Brain pericyte (primary cell): ENCODE results near the gene AIFM3.

Experiments used
- DNase-seq: peaks from one replicate; pipeline ENCODE4 v3.0.0-alpha.2; 2012; ENCODE audit warnings: low read depth, low spot score

AIFM3 gene

DNA sequence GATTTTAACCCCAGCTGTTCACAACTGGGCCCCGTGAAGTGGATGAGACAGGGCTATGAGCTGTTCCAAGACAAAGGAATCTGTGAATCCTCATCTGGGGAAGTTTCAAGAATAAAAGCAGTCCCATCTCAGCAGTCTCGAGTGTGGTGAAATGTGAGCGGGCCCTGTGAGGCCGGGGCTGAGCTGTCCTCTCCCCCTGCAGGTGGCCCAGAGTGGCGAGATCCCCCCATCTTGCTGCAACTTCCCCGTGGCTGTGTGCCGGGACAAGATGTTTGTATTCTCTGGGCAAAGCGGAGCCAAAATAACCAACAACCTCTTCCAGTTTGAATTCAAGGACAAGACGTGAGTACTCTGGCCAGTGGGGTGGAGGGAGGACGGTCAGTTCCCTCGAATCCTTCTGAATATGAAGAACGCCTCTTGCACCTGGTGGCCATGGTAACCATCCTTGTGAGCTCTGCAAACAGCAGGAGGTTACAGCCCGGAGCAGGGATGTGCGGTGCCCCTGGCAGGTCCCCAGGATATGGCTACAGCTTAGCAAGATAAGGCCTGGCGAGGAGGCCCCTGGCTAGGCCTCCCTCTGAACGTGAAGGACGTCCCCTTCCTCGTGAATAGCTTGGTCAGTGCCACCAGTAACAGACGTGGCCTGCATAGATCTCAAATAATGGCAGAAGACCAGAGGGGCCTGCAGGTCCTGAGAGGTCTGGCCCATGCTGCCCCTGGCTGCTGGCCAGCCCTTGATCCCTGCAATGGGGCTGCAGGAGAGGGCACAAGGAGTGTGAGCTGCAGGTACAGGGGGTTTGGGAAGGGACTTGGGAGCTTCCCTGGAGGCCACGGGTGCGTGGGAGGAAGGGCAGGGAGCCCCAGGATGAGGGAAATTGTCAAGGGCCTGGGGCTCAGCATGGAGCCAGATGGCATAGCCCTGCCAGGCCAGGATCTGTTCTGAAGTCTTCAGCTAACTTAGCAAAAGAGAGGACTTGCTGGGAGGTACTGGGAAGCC, 23.4 kb downstream of the AIFM3 start:
- no peak for DNase-seq

GRCh38 chr22:20991252-20992055, 24.4 kb downstream of the AIFM3 start:
- DNase-seq: no peak

DNA sequence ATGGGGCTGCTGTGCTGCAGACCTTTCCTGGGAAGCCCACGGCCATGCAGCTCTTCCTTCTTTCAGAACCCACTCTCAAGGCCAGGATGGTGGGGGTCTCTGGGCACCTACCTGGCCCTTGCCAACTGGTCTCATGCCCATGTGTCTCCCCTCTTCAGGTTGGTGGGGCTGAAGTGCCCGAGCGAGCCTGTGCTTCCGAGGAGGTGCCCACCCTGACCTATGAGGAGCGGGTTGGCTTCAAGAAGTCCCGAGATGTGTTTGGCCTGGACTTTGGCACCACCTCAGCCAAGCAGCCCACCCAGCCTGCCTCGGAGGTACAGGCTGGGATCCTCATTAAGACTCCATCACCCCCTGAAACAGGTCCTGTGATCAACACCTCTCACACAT, 25.0 kb downstream of the AIFM3 start:
- no peak for DNase-seq

GRCh38 chr22:20992456-20993303, 25.6 kb downstream of the AIFM3 start:
- no peak for DNase-seq

DNA sequence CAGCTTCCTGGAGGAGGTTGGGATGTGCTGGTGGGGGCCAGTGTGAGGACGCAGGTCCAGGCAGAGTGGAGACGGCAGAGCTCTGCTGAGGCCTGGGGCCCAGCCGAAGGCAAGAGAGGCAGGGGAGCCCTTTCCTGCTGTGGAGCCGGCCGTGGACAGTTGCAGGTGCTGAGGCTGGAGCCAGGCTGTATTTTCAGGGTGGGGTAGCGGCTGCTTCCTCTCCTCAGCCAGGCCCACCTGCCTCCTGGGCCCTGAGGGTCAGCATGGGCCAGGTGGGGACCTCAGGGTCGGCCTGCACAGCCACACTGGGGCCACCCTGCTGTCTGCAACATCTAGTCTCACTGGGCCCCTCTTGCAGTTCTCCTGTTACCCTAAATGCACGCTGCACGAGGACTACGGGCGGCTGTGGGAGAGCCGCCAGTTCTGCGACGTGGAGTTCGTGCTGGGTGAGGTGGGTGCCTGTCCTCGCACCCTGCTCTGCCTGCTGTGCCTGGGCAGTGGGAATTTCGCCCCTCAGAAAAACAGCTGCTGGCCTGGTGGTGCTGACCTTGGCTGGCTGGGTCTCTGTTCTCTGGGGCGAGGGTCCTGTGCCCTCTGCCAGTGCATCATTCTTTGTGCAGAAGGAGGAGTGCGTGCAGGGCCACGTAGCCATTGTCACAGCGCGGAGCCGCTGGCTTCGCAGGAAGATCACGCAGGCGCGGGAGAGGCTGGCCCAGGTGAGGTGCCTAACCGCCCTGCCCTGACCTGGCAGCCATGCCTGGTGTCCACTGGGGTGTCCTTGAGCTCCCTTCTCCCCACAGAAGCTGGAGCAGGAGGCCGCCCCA, 26.5 kb downstream of the AIFM3 start:
- no peak for DNase-seq

DNA sequence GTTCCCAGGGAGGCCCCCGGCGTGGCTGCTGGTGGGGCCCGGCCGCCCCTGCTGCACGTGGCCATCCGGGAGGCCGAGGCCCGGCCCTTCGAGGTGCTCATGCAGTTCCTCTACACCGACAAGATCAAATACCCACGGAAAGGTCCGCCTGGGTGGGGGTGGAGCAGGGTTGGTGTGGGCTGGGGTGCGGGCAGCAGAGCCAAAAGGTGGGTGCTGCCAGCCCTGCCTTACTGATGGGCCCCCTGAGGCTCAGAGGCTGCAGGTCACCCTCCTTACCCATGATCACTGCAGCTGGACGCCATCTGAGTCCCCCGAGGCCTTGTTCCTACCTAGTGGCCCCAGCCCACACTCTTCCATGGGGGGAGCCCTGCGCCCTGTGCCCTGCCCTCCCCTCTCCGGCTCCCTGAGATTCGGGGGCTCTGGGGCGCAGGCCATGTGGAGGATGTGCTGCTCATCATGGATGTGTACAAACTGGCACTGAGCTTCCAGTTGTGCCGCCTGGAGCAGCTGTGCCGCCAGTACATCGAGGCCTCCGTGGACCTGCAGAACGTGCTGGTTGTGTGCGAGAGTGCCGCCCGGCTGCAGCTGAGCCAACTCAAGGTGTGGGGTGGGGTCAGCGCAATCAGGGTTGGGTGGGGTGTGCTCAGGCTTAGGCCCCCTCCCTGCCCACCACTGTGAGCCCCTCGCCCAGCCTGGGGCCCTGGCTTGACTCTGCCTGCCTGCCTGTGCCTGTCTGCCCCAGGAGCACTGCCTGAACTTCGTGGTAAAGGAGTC, 27.3 kb downstream of the AIFM3 start:
- DNase-seq: no peak

DNA sequence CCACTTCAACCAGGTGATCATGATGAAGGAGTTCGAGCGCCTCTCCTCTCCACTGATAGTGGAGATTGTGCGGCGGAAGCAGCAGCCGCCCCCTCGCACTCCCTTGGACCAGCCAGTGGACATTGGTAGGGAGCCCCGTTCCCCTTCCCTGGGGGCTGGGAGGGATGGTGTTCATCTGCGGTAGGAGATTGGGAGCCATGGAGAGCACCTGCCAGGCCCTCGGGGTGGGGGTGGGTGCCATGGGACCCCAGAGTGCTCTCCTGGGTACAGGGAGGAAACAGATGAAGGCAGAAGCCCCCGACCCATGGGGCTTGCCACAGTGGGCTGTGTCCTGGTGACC, 27.8 kb downstream of the AIFM3 start:
- no peak for DNase-seq

DNA sequence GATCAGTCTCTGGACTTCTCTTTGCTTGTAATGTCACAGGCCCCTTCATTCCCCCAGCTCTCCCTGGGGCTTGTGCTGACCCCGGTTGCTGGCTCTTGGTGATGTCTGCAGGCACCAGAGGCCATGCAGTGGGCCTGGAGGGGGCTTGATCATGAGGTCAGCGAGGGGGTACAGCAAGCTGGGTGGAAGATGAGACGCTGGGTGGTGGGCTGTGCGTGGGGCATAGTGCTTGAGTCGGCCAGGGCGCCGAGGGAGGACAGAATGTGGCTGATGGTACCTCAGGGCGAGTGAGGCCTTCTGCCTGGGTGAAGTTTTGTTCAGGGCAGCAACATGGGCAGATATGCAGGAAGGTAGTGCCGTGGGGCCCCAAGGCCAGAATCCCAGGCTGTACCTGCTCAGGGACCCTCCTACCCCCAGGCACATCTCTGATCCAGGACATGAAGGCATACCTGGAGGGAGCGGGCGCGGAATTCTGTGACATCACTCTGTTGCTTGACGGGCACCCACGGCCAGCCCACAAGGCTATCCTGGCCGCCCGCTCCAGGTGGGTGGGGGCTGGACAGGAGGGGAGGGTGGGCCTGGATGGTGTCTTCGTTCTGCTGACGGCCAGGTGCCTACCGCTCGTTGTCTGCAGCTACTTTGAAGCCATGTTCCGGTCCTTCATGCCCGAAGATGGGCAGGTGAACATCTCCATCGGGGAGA, 28.4 kb downstream of the AIFM3 start:
- no peak for DNase-seq

DNA sequence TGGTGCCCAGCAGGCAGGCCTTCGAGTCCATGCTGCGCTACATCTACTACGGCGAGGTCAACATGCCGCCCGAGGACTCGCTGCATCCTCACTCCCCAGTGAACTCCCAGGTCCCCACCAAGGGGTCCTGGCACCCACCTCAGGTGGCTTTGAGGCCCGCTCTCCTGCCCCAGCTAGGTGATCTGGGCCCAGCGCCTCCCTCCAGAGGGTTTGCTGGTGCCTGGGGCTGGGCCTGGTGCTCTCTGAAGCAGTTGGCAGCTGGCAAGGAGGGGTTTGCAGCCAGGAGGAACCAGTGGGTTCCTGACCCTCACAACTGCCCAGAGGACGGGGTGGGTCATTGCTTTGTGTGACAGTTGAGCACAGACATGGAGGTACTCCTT, 29.0 kb downstream of the AIFM3 start:
- no peak for DNase-seq

DNA sequence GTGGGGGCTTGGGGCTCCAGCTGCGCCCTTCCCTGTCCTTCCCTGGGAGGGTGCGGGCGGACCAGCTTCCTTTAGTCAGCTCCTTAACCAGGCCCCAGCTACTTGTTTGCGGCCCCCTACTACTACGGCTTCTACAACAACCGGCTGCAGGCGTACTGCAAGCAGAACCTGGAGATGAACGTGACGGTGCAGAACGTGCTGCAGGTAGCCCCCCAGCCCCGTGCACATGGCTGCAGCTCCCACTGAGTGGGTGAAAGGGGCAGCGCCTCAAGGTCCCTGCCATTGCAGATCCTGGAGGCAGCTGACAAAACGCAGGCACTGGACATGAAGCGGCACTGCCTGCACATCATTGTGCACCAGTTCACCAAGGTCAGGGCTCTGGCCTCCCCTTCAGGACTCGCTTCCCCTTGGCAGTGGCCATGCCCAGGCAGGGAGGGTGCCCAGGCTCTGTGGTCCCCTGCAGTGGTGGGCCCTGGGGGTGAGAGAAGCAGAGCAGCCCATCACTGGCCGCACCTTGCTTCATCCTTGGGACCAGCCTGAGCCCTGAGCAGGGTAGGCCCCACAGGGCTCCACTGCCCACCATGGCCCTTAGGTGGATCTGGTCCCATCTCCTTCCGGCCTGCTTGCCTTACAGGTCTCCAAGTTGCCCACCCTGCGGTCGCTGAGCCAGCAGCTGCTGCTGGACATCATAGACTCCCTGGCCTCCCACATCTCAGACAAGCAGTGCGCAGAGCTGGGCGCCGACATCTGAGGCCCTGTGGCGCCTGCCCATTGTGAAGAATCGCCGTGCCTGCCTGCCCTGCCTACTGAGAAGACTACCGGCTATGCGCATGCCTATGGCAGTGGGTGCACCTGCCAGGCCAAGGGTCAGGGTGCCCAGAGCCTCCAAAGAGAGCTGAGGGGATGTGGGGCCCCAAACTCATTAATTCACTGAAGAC, 29.8 kb downstream of the AIFM3 start:
- DNase-seq: no peak

GRCh38 chr22:20997536-20998257, 30.6 kb downstream of the AIFM3 start:
- DNase-seq: no peak

DNA sequence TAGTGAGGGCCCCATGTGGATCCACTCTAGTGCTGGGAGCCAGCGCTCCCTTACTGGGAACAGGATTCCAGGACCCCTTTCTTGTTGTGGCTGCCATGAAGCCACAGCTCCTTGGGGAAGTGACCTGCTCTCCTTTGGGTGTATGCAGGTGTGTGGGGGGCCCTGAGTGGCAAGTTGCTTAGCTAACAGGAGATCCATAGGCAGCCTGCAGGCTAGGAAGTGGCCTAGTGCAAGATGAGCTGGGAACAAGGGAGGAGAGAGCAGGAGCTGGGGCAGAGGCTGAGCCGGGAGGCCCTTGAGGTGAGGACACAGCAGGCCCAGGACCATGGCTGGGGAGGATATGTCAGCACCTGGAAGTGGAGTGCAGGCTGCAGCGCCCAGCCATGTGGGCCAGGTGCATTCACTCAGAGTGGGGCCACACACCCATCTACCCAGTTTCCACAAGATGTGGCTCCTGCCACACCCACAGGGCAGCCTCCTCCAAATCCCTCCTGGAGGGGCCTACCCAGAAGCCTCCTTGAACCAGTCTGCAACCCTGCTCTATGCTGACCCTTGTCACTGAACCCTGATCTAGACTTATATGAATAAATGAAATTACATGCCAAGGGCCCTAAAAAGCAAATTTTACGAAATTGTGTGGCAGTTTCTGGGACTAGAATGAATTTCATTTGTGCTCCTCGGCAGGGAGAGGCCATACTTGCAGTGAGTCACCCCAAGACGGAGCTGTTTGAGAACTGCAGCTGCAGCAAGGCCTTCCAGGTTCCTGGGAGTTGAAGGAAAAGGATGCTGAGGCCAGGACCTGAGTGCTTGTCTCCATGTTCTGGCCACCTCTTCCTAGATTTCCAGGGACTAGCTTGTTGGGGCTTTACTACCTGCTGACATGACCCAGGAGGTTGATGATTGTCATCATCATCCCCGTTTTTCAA, 31.6 kb downstream of the AIFM3 start:
- no peak for DNase-seq

GRCh38 chr22:20999350-21000206, 32.5 kb downstream of the AIFM3 start:
- DNase-seq: no peak

GRCh38 chr22:21000207-21000986, 33.3 kb downstream of the AIFM3 start:
- DNase-seq: no peak
